ENCODE data around the gene SNTG2.
A peak's percentile ranks its signal among the peaks of the same experiment; 100 is the strongest.

Gene SNTG2

DNA sequence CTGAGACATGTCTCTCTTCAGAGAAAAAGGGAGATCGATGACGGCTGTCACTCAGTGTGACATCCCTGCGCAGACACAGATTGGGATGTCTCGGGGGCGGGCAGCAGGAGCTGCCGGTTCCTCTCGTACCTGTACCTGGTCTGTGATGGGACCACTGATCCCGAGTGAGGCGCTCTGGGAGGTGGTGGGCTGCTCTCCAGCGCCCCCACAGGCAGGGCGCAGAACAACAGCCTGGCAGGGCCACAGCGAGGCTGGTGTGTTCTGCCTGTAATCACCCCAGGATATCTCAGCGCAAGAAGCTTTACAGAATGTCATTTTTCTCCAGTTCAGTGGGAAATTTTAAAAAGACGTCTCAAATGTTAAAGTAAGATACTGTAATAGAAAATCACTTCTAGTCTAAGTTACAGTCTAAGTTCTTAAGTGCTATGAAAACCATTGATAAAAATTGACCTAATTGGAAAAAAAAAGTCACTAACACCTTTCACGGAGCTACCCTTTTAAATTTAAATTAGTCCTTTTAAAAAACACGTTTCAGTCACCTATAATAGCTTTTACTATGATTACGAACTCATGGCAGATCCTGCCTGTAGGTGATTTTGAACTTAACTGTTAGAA is 189.8 kb downstream of the SNTG2 start:
- TF ChIP-seq, protein P1, sequence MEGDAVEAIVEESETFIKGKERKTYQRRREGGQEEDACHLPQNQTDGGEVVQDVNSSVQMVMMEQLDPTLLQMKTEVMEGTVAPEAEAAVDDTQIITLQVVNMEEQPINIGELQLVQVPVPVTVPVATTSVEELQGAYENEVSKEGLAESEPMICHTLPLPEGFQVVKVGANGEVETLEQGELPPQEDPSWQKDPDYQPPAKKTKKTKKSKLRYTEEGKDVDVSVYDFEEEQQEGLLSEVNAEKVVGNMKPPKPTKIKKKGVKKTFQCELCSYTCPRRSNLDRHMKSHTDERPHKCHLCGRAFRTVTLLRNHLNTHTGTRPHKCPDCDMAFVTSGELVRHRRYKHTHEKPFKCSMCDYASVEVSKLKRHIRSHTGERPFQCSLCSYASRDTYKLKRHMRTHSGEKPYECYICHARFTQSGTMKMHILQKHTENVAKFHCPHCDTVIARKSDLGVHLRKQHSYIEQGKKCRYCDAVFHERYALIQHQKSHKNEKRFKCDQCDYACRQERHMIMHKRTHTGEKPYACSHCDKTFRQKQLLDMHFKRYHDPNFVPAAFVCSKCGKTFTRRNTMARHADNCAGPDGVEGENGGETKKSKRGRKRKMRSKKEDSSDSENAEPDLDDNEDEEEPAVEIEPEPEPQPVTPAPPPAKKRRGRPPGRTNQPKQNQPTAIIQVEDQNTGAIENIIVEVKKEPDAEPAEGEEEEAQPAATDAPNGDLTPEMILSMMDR (IDR thresholded peaks at IDR 0.05; ENCODE audit: poor library complexity, severe bottlenecking), result peak; percentile 83
- Histone ChIP-seq H3K27me3 (ENCODE audit: insufficient read depth, poor library complexity, severe bottlenecking) (peaks cover 5% of the 10 kb centered on the region), H3K4me1 (ENCODE audit: insufficient read depth, poor library complexity, severe bottlenecking) (no peaks in the 10 kb centered on the region), H3K36me3 (ENCODE audit: low read depth) (no peaks in the 10 kb centered on the region), H3K27ac (ENCODE audit: poor library complexity, severe bottlenecking) (no peak overlapping the region), H3K9me3 (ENCODE audit: severe bottlenecking) (no peaks in the 10 kb centered on the region), H3K4me3 (ENCODE audit: severe bottlenecking) (no peak overlapping the region)
- ATAC-seq (ENCODE audit: low read depth) (peak; percentile 50; the same call in 1 of the 3 replicates), DNase-seq (ENCODE audit: low spot score) (no peak)

DNA sequence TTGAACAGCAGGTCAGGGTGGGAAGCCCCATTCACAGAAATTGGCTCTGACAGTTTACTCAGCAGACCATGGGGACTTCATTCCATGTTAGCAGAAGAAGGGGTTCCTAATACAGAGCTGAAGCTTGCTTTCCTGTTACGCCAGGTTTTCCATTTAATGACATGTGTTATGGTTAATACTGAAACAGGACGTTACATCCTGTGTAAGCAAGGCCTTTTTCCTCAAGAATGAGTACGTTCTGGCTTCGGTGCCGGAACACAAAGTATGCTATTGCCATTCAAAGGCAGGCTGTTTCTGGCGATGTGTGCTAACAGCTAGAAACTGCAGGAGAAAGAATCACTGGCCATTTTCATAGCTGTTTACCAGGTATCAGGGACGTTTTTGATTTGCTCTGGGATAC is 190.4 kb downstream of the SNTG2 start:
- Histone ChIP-seq H3K36me3 (ENCODE audit: low read depth) (no peaks in the 10 kb centered on the region), H3K27me3 (ENCODE audit: insufficient read depth, poor library complexity, severe bottlenecking) (peaks cover 5% of the 10 kb centered on the region), H3K27ac (ENCODE audit: poor library complexity, severe bottlenecking) (no peak overlapping the region), H3K4me1 (ENCODE audit: insufficient read depth, poor library complexity, severe bottlenecking) (no peaks in the 10 kb centered on the region), H3K4me3 (ENCODE audit: severe bottlenecking) (no peak overlapping the region), H3K9me3 (ENCODE audit: severe bottlenecking) (no peaks in the 10 kb centered on the region)
- no peak for ATAC-seq (ENCODE audit: low read depth)
- DNase-seq (ENCODE audit: low spot score), result no peak
- TF ChIP-seq, protein P1 (IDR thresholded peaks at IDR 0.05; ENCODE audit: poor library complexity, severe bottlenecking), result no peak

DNA sequence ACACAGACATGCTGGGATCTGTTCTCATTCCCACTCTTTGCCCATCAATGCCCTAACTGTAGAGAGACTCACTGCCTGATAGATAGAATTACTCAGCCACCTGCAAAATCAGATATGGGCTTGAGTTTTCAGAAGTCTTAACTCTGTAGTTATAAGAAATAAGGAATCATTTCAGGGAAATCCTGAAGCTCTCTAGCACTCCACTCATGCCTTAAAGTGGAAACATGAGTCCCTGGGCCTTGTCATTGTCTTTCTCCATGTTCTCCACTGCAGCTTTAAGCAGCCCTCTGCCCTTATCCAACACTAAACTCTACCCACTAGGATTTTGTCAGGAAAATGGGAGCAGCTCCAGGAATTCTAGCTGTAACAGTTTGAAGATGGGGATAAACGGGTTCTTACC is 192.5 kb downstream of the SNTG2 start:
- ATAC-seq (ENCODE audit: low read depth) (no peak), DNase-seq (ENCODE audit: low spot score) (no peak)
- TF ChIP-seq, protein P1 (IDR thresholded peaks at IDR 0.05; ENCODE audit: poor library complexity, severe bottlenecking), result no peak
- Histone ChIP-seq H3K27ac (ENCODE audit: poor library complexity, severe bottlenecking) (no peak overlapping the region), H3K36me3 (ENCODE audit: low read depth) (no peaks in the 10 kb centered on the region), H3K9me3 (ENCODE audit: severe bottlenecking) (no peaks in the 10 kb centered on the region), H3K4me3 (ENCODE audit: severe bottlenecking) (no peak overlapping the region), H3K4me1 (ENCODE audit: insufficient read depth, poor library complexity, severe bottlenecking) (no peaks in the 10 kb centered on the region), H3K27me3 (ENCODE audit: insufficient read depth, poor library complexity, severe bottlenecking) (no peaks in the 10 kb centered on the region)

DNA sequence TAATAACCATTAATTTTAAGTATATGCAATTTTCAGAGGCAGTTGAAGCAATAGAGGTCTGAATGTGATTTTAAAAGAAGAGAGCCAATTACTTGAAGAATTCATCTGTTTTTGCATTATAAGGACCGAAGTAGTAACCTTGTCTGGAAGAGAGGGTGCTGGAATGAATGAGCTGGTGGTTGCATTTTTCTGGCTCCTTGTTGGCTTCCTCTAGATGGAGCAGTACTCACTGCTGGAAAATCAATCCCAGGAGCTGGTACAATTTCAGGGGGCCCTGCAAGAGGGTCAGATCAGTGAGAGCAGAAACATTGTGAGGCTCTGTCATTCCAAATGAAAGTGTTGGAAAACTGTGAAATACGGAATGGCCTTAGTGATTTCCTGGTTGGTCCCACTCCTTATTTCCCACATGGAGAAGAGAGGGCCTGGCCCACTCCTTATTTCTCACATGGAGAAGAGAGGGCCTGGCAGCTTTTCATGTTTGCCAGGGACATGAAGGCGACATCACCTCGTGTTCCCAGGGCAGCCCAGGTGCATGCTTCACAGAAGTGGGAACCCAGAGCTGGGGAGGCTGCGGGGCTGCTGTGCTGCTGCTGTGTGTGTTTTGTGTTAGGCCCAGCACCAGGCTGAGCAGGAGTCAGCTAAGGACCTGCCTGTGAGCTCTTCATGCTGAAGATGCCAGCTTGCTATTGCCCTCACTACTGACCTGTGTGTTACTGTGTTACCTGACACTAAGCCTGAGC is 197.4 kb downstream of the SNTG2 start:
- no peaks in the 10 kb centered on the region for H3K4me1 ChIP-seq (ENCODE audit: insufficient read depth, poor library complexity, severe bottlenecking)
- peaks cover 2% of the 10 kb centered on the region for H3K9me3 ChIP-seq (ENCODE audit: severe bottlenecking)
- ATAC-seq (ENCODE audit: low read depth) (no peak), DNase-seq (ENCODE audit: low spot score) (no peak)
- no peaks in the 10 kb centered on the region for H3K36me3 ChIP-seq (ENCODE audit: low read depth)
- TF ChIP-seq, protein P1 (IDR thresholded peaks at IDR 0.05; ENCODE audit: poor library complexity, severe bottlenecking), result no peak
- no peak overlapping the region for H3K4me3 ChIP-seq (ENCODE audit: severe bottlenecking)
- no peak overlapping the region for H3K27ac ChIP-seq (ENCODE audit: poor library complexity, severe bottlenecking)
- no peaks in the 10 kb centered on the region for H3K27me3 ChIP-seq (ENCODE audit: insufficient read depth, poor library complexity, severe bottlenecking)
